Stomach (tissue), 9 donors: ENCODE data around the gene CPLANE1. TPM values are rescaled to one million over a fixed set of nuclear protein-coding genes. Genes with fewer than 3 reads are reported as not detected.

Experiments used
- DNase-seq, 2 donors: peaks; one replicate each; pipeline versions ENCODE4 v3.0.0 to v3.0.0-alpha.2; 2013 to 2019
- H3K27ac ChIP-seq, 5 donors: fragments of 200-600 bp in 4 of 5; sonication (generic) in 4 of 5; one replicate each; pipeline ENCODE4 v1.5.1; 2013 to 2019; ENCODE audit warnings: mild to moderate bottlenecking in 1 of 5, moderate library complexity in 1 of 5
- H3K27me3 ChIP-seq, 3 donors: fragments of 200-600 bp; sonication (generic); one replicate each; pipeline ENCODE4 v1.5.1; 2017 to 2019; ENCODE audit warnings: mixed run types in 1 of 3
- H3K36me3 ChIP-seq, 4 donors: fragments of 200-600 bp; sonication (generic); 1 replicate in 3 of 4; 2 replicates in 1 of 4; pipeline ENCODE4 v1.5.1; 2016 to 2019
- H3K4me1 ChIP-seq, 4 donors: fragments of 200-600 bp; sonication (generic); one replicate each; pipeline ENCODE4 v1.5.1; 2016 to 2019
- H3K4me3 ChIP-seq, 4 donors: fragments of 200-600 bp; sonication (generic) in 3 of 4; one replicate each; pipeline ENCODE4 v1.5.1; 2016 to 2019; ENCODE audit warnings: mild to moderate bottlenecking in 1 of 4
- H3K9me3 ChIP-seq, 4 donors: fragments of 200-600 bp; sonication (generic); one replicate each; pipeline ENCODE4 v1.5.1; 2016 to 2019
- CTCF ChIP-seq, 7 experiments: fragments of 450-650 bp in 4 of 7; fragments of 200-600 bp in 3 of 7; sonication (generic) in 3 of 7; IDR thresholded peaks; one replicate each; pipeline ENCODE4 v1.5.1; 2016 to 2019; ENCODE audit warnings: antibody characterized with exemption in 7 of 7, control low read depth in 2 of 7, mild to moderate bottlenecking in 1 of 7
- EP300 ChIP-seq: sonication (generic); formaldehyde crosslinking; IDR thresholded peaks from one replicate; pipeline ENCODE4 v1.6.1; 2017; ENCODE audit warnings: antibody characterized with exemption
- POLR2A ChIP-seq, 4 donors: fragments of 450-650 bp; IDR thresholded peaks; one replicate each; pipeline ENCODE4 v1.6.1; 2016; ENCODE audit warnings: antibody characterized with exemption in 4 of 4, control low read depth in 2 of 4, mild to moderate bottlenecking in 1 of 4, moderate library complexity in 1 of 4
- POLR2AphosphoS5 ChIP-seq, 3 donors: sonication (generic); formaldehyde crosslinking; IDR thresholded peaks; one replicate each; pipeline ENCODE4 v1.6.1; 2016; ENCODE audit warnings: antibody characterized with exemption in 3 of 3
- WGBS, 5 donors: extraction: QIAGEN DNeasy Blood & Tissue Kit in 3 of 5; methylation state at CpG; one replicate each; pipeline versions ENCODE4 v1.1.5 to v1.1.7; 2013 to 2018; 5-methylcytosine and 5-hydroxymethylcytosine counted together
- intact Hi-C: fragments of 100-400 bp; cut with DNase I; formaldehyde crosslinking; loops from one replicate; pipeline ENCODE4 v1.15.1; 2023; ENCODE audit warnings: low total_unique reads
- polyA plus RNA-seq, 3 donors: library from polyadenylated mRNA; stranded (reverse); fragments of 200-250 nt; gene quantifications; one replicate each; pipeline ENCODE4 v1.2.3, GENCODE V29; 2013
- total RNA-seq, 5 donors: library from RNA; depleted of rRNA; stranded (reverse); fragments of >200 nt; gene quantifications; one replicate each; pipeline versions ENCODE4 v1.1.0 to v1.2.3, GENCODE V29; 2014 to 2016
- donor health status: healthy with polysubstance abuse.
- donor health status: Bipolar disorder and iron deficiency.
- donor health status: healthy.

The CPLANE1 gene
- total and polyA plus RNA-seq, 8 donors, result 1.2 to 53.2 (median 13.3) TPM

- peaks cover 16 to 80% (median 74%) of the 10 kb centered on the region in 4 donors for H3K36me3 ChIP-seq
- no peak for TF ChIP-seq EP300
- no peak for TF ChIP-seq POLR2A (IDR thresholded peaks at IDR 0.05)
- no peak overlapping the region for H3K4me3 ChIP-seq
- no peaks in the 10 kb centered on the region for H3K4me1 ChIP-seq
- DNase-seq, result no peak
- H3K27me3 ChIP-seq, result no peaks in the 10 kb centered on the region
- intact Hi-C loops, result no loop called here
- H3K27ac ChIP-seq, result no peak overlapping the region
- 89 to 95% (median 94%) methylated on average over 3 of the region's 3 CpGs for WGBS, 5 donors
- no peaks in the 10 kb centered on the region for H3K9me3 ChIP-seq
Measured at GRCh38 chr5:37207802-37208201, 41.4 kb downstream of the CPLANE1 start.

- no peaks in the 10 kb centered on the region for H3K9me3 ChIP-seq
- peaks cover 16 to 75% (median 70%) of the 10 kb centered on the region in 4 donors for H3K36me3 ChIP-seq
- H3K27me3 ChIP-seq, result no peaks in the 10 kb centered on the region
- H3K27ac ChIP-seq, result no peak overlapping the region
- no peak for DNase-seq
- WGBS, 5 donors, result 82 to 89% (median 88%) methylated on average over 2 of the region's 2 CpGs
- H3K4me3 ChIP-seq, result no peak overlapping the region
- H3K4me1 ChIP-seq, result no peaks in the 10 kb centered on the region
- intact Hi-C loops, result no loop called here
- TF ChIP-seq CTCF (IDR thresholded peaks at IDR 0.05) (no peak), POLR2A (IDR thresholded peaks at IDR 0.05) (no peak), POLR2AphosphoS5 (IDR thresholded peaks at IDR 0.05) (no peak), EP300 (no peak)
Measured at GRCh38 chr5:37206736-37207135, 42.4 kb downstream of the CPLANE1 start.

GRCh38 chr5:37198842-37199241 lies 50.3 kb downstream of the CPLANE1 start:
- H3K27ac ChIP-seq, result no peak overlapping the region
- no peak overlapping the region for H3K4me3 ChIP-seq
- intact Hi-C loops, result no loop called here
- H3K4me1 ChIP-seq, result peaks cover 0 to 12% (median 5%) of the 10 kb centered on the region in 4 donors
- no peak for DNase-seq
- peaks cover 15 to 89% (median 76%) of the 10 kb centered on the region in 4 donors for H3K36me3 ChIP-seq
- TF ChIP-seq EP300, result no peak
- no peak for TF ChIP-seq POLR2A (IDR thresholded peaks at IDR 0.05)
- TF ChIP-seq POLR2AphosphoS5 (IDR thresholded peaks at IDR 0.05), result no peak
- no peak for TF ChIP-seq CTCF (IDR thresholded peaks at IDR 0.05)
- 92 to 98% (median 95%) methylated on average over 2 of the region's 2 CpGs for WGBS, 5 donors
- H3K27me3 ChIP-seq, result no peaks in the 10 kb centered on the region
- H3K9me3 ChIP-seq, result no peaks in the 10 kb centered on the region

- no peak for TF ChIP-seq POLR2AphosphoS5 (IDR thresholded peaks at IDR 0.05)
- no peak for TF ChIP-seq CTCF (IDR thresholded peaks at IDR 0.05)
- no peak for TF ChIP-seq EP300
- TF ChIP-seq POLR2A (IDR thresholded peaks at IDR 0.05), result no peak
- peaks cover 0 to 12% (median 5%) of the 10 kb centered on the region in 4 donors for H3K4me1 ChIP-seq
- H3K27ac ChIP-seq, result peak overlapping the region in 2 of 5 donors; percentile 17 to 22
- peaks cover 18 to 89% (median 77%) of the 10 kb centered on the region in 4 donors for H3K36me3 ChIP-seq
- no peaks in the 10 kb centered on the region for H3K27me3 ChIP-seq
- WGBS, 5 donors, result 77 to 85% (median 81%) methylated on average over 3 of the region's 3 CpGs
- no peak for DNase-seq
- intact Hi-C loops, result no loop called here
- H3K9me3 ChIP-seq, result no peaks in the 10 kb centered on the region
- H3K4me3 ChIP-seq, result no peak overlapping the region
Measured at GRCh38 chr5:37198061-37198460, 51.1 kb downstream of the CPLANE1 start.

- peak overlapping the region in 2 of 5 donors; percentile 17 to 22 for H3K27ac ChIP-seq
- H3K36me3 ChIP-seq, result peaks cover 18 to 91% (median 81%) of the 10 kb centered on the region in 4 donors
- intact Hi-C loops, result no loop called here
- DNase-seq, result peak in 1 of 2 donors; percentile 12
- 54 to 65% (median 58%) methylated on average over 3 of the region's 3 CpGs for WGBS, 5 donors
- H3K9me3 ChIP-seq, result no peaks in the 10 kb centered on the region
- no peak for TF ChIP-seq CTCF (IDR thresholded peaks at IDR 0.05)
- no peak for TF ChIP-seq EP300
- TF ChIP-seq POLR2AphosphoS5 (IDR thresholded peaks at IDR 0.05), result no peak
- no peak for TF ChIP-seq POLR2A (IDR thresholded peaks at IDR 0.05)
- H3K27me3 ChIP-seq, result no peaks in the 10 kb centered on the region
- H3K4me1 ChIP-seq, result peaks cover 0 to 12% (median 5%) of the 10 kb centered on the region in 4 donors
- no peak overlapping the region for H3K4me3 ChIP-seq
Measured at GRCh38 chr5:37197340-37198050, 51.7 kb downstream of the CPLANE1 start.
